ENCODE results near the gene ADAM10. TPM values are rescaled to one million over a fixed set of nuclear protein-coding genes. Genes with fewer than 3 reads are reported as not detected.
A peak's percentile ranks its signal among the peaks of the same experiment; 100 is the strongest.

ADAM10 gene
- total and polyA plus RNA-seq, 2 experiments from 2014 or later, result 110 to 163 TPM

DNA sequence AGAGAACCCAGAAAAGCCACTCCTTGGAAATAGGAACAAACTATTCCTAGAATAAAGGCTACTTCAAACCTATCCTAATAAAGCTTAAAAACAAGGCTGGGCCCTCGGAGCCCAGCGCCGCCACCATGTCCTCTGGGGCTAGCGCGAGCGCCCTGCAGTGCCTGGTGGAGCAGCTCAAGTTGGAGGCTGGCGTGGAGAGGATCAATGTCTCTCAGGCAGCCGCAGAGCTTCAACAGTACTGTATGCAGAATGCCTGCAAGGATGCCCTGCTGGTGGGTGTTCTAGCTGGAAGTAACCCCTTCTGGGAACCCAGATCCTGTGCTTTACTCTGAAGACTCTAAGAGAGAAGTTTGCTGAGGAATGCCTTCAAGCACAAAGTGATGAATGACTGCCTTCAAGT lies 63.2 kb downstream of the ADAM10 start:
- Histone ChIP-seq H3K27ac (no peak overlapping the region), H3K4me1 (ENCODE audit: low read depth) (peaks cover 8% of the 10 kb centered on the region), H3K9me3 (ENCODE audit: low read depth) (no peaks in the 10 kb centered on the region), H3K27me3 (no peaks in the 10 kb centered on the region), H3K36me3 (no peaks in the 10 kb centered on the region), H3K4me3 (no peak overlapping the region)
- no peak for TF ChIP-seq CTCF (IDR thresholded peaks at IDR 0.05; ENCODE audit: low read depth, low read length)
- no peak for DNase-seq (ENCODE audit: low read depth in 1 of 2, low spot score in 1 of 2)

- no peak for DNase-seq (ENCODE audit: low read depth in 1 of 2, low spot score in 1 of 2)
- no peak for TF ChIP-seq CTCF (IDR thresholded peaks at IDR 0.05; ENCODE audit: low read depth, low read length)
- H3K27me3 ChIP-seq, result no peaks in the 10 kb centered on the region
- H3K36me3 ChIP-seq, result no peaks in the 10 kb centered on the region
- H3K4me3 ChIP-seq, result no peak overlapping the region
- H3K27ac ChIP-seq, result peak overlapping the region; percentile 67
- no peaks in the 10 kb centered on the region for H3K9me3 ChIP-seq (ENCODE audit: low read depth)
- H3K4me1 ChIP-seq (ENCODE audit: low read depth), result peaks cover 8% of the 10 kb centered on the region
These were observed 64.8 kb downstream of the ADAM10 start for GRCh38 chr15:58684751-58685150.

DNA sequence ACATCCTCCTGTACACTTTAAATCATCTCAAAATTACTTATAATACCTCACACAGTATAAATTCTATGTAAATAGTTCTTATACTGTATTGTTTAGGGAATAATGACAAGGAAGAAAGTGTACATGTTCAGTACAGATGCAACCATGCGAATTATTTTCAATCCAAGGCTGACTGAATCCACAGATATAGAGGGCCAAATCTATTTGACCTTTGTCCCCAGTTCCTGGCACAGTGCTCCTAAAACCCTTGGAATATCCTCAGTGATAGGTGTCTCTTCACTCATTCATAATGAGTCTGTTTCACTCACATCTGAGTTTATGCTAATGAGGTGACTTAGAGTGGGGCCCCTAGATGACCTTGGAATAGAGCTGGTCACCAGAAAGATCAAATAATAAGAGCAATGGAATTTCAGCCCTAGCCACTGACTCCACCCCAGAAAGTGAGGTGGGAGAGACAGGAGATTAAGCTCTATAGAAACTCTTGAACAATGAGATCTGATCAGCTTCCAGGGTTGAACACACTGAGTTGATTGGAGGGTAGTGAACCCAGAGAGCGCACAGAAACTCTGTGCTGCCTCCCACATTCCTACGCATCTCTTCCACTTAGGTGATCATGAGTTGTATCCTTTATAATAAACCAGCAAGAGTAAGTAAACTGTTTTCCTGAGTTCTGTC lies 65.3 kb downstream of the ADAM10 start:
- no peak for TF ChIP-seq CTCF (IDR thresholded peaks at IDR 0.05; ENCODE audit: low read depth, low read length)
- no peak for DNase-seq (ENCODE audit: low read depth in 1 of 2, low spot score in 1 of 2)
- Histone ChIP-seq H3K4me1 (ENCODE audit: low read depth) (peaks cover 8% of the 10 kb centered on the region), H3K36me3 (no peaks in the 10 kb centered on the region), H3K4me3 (no peak overlapping the region), H3K27ac (peak overlapping the region; percentile 67), H3K9me3 (ENCODE audit: low read depth) (no peaks in the 10 kb centered on the region), H3K27me3 (no peaks in the 10 kb centered on the region)

DNA sequence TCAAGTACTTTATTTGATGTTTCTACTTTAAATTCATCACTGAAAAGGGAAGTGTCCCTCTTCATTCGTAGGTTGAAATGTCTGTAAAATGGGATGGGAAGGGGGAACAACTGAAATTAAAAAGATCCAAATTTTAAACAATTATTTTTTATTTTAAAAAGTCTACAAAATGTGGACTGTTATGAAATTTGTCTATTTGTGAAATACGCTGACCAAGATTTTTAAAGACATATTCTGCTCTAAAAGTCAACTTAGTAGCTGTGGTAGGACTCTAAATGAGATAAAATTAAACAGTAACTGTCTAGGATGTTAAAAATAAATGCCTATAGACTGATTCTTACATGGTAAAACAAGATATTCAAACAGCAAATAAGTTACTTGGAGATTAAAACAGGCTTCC lies 67.3 kb downstream of the ADAM10 start:
- H3K27ac ChIP-seq, result no peak overlapping the region
- no peaks in the 10 kb centered on the region for H3K27me3 ChIP-seq
- no peaks in the 10 kb centered on the region for H3K36me3 ChIP-seq
- DNase-seq (ENCODE audit: low read depth in 1 of 2, low spot score in 1 of 2), result no peak
- no peaks in the 10 kb centered on the region for H3K9me3 ChIP-seq (ENCODE audit: low read depth)
- no peak for TF ChIP-seq CTCF (IDR thresholded peaks at IDR 0.05; ENCODE audit: low read depth, low read length)
- H3K4me1 ChIP-seq (ENCODE audit: low read depth), result peaks cover 11% of the 10 kb centered on the region
- H3K4me3 ChIP-seq, result no peak overlapping the region

GRCh38 chr15:58678683-58679082 lies 70.8 kb downstream of the ADAM10 start:
- no peaks in the 10 kb centered on the region for H3K27me3 ChIP-seq

More at GRCh38 chr15:58678683-58679082, 70.8 kb downstream of the ADAM10 start:
- peak in 1 of 2 donors; percentile 58 for DNase-seq (ENCODE audit: low read depth in 1 of 2, low spot score in 1 of 2)
- Histone ChIP-seq H3K9me3 (ENCODE audit: low read depth) (no peaks in the 10 kb centered on the region), H3K4me1 (ENCODE audit: low read depth) (peaks cover 3% of the 10 kb centered on the region), H3K27ac (peak overlapping the region; percentile 61), H3K4me3 (no peak overlapping the region), H3K36me3 (peaks cover 4% of the 10 kb centered on the region)
- TF ChIP-seq CTCF (IDR thresholded peaks at IDR 0.05; ENCODE audit: low read depth, low read length), result no peak

All from cardiac muscle cell (in vitro differentiated cells and primary cell).